Adrenal gland (tissue), 12 donors: ENCODE measurements around the gene COPE. TPM values are rescaled to one million over a fixed set of nuclear protein-coding genes. Genes with fewer than 3 reads are reported as not detected.

ENCODE experiments used
- DNase-seq, 7 donors: peaks; one replicate each; pipeline ENCODE4 v3.0.0-alpha.2; 2019 to 2020
- H3K27ac ChIP-seq, 5 donors: fragments of 200-600 bp; sonication (generic) in 4 of 5; 1 replicate in 3 of 5; 2 replicates in 2 of 5; pipeline versions ENCODE4 v1.5.1 to v1.8.0; 2016 to 2020; ENCODE audit warnings: mild to moderate bottlenecking in 1 of 5
- H3K27me3 ChIP-seq: fragments of 200-600 bp; 2 replicates; pipeline ENCODE4 v1.8.0; 2021
- H3K36me3 ChIP-seq, 2 donors: fragments of 200-600 bp; replicated peaks in 1 of 2; 1 replicate in 1 of 2; 2 replicates in 1 of 2; pipeline versions ENCODE4 v1.5.1 to v1.8.0; 2018 to 2022
- H3K4me1 ChIP-seq, 2 donors: fragments of 200-600 bp; replicated peaks in 1 of 2; 1 replicate in 1 of 2; 2 replicates in 1 of 2; pipeline versions ENCODE4 v1.5.1 to v1.8.0; 2018 to 2021
- H3K4me3 ChIP-seq, 4 donors: fragments of 200-600 bp; sonication (generic) in 3 of 4; one replicate each; pipeline ENCODE4 v1.5.1; 2016 to 2018
- H3K9me3 ChIP-seq, 3 donors: fragments of 200-600 bp; sonication (generic) in 1 of 3; replicated peaks in 1 of 3; 1 replicate in 2 of 3; 2 replicates in 1 of 3; pipeline versions ENCODE4 v1.5.1 to v1.8.0; 2016 to 2021
- POLR2A ChIP-seq, 2 donors: fragments of 450-650 bp; IDR thresholded peaks; one replicate each; pipeline ENCODE4 v1.6.1; 2017; ENCODE audit warnings: antibody characterized with exemption in 2 of 2, mild to moderate bottlenecking in 2 of 2, moderate library complexity in 1 of 2
- WGBS, 4 donors: extraction: QIAGEN DNeasy Blood & Tissue Kit in 2 of 4; methylation state at CpG; one replicate each; pipeline versions ENCODE4 v1.1.5 to v1.1.7; 2013 to 2017; 5-methylcytosine and 5-hydroxymethylcytosine counted together
- intact Hi-C, 2 donors: fragments of 100-400 bp; cut with DNase I; formaldehyde crosslinking; loops; one replicate each; pipeline versions ENCODE4 v1.14.1 to v1.15.0; 2022 to 2023
- polyA plus RNA-seq, 3 donors: library from polyadenylated mRNA; stranded (reverse); fragments of 200-250 nt in 2 of 3; fragments of 350-450 nt in 1 of 3; fragmentation: Illumina TruSeq in 1 of 3; extraction: RNeasy Lipid Tissue Mini Kit (QIAGEN cat#74804) in 1 of 3; gene quantifications; one replicate each; pipeline ENCODE4 v1.2.3, GENCODE V29; 2013 to 2014
- total RNA-seq, 9 donors: library from RNA; depleted of rRNA in 4 of 9; stranded (reverse); fragments of >200 nt in 4 of 9; fragments of 120-200 nt in 1 of 9; fragmentation: NEBNext Ultra II Directional in 1 of 9; extraction: Animal tissue kit (Norgen Biotek cat#: 25700) in 1 of 9; gene quantifications; one replicate each; pipeline versions ENCODE4 v1.1.0 to v1.2.4, GENCODE V29; 2013 to 2023
- TF ChIP-seq, protein P1 (sequence below), 6 experiments: fragments of 450-650 bp in 4 of 6; fragments of 200-600 bp in 2 of 6; sonication (generic) in 1 of 6; IDR thresholded peaks; 1 replicate in 5 of 6; 2 replicates in 1 of 6; pipeline versions ENCODE4 v1.5.1 to v1.8.0; 2016 to 2021; ENCODE audit warnings: antibody characterized with exemption in 6 of 6, mild to moderate bottlenecking in 2 of 6, moderate library complexity in 1 of 6
- donor health status: healthy with polysubstance abuse.
- donor health status: Bipolar disorder and iron deficiency.
- donor health status: DM: yes; HTN: yes; CAD: no.
- donor health status: DM: no; HTN: no; CAD: no.
- donor health status: DM: no; HTN: no; CAD: no.
- donor health status: DM: yes; HTN: yes; CAD: no.

Gene COPE
- total and polyA plus RNA-seq, 12 donors = 45.1 to 400 (median 298) TPM

DNA sequence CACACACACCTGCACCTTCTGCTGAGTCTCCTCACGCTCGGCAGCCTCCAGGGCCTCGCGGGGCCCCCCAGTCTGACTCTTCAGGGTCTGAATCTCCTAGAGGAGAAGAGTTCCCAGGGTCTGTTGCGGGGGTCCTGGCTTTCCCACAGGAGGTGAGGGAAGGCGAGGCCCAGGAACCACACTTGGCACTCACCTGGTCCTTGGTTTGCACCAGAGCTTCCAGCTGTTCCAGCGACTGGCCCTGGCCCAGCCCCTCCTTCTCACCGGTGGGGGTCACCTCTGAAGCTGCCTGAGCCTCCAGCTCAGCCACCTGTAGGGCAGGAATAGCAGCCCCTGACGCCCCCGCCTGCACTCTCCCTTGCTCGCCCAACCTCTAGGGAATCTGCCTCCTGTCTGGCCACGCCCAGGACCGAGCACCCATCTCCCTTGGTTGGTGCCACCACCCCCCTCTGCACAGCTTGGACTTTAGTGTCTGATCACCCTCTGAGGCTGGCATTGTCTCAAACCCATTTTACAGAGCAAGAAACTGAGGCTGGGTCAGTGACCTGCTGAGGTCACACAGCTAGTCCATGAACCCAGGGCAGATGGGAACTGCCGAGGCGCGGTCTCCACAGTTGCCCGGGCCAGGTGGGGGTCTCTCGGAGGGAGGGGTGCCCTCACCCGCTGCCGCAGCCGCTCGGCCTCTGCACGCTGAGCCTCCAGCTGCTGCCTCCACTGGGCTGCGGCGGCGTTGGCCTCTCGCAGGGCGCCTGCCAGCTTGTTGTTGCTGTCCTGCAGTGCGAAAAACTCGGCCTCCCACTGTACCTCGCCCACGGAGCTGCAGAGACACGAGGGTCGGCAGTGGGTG is 12.4 kb upstream of the COPE start:
- no peaks in the 10 kb centered on the region for H3K27me3 ChIP-seq
- TF ChIP-seq, protein P1, sequence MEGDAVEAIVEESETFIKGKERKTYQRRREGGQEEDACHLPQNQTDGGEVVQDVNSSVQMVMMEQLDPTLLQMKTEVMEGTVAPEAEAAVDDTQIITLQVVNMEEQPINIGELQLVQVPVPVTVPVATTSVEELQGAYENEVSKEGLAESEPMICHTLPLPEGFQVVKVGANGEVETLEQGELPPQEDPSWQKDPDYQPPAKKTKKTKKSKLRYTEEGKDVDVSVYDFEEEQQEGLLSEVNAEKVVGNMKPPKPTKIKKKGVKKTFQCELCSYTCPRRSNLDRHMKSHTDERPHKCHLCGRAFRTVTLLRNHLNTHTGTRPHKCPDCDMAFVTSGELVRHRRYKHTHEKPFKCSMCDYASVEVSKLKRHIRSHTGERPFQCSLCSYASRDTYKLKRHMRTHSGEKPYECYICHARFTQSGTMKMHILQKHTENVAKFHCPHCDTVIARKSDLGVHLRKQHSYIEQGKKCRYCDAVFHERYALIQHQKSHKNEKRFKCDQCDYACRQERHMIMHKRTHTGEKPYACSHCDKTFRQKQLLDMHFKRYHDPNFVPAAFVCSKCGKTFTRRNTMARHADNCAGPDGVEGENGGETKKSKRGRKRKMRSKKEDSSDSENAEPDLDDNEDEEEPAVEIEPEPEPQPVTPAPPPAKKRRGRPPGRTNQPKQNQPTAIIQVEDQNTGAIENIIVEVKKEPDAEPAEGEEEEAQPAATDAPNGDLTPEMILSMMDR (IDR thresholded peaks at IDR 0.05) = no peak
- no peak for TF ChIP-seq POLR2A (IDR thresholded peaks at IDR 0.05)
- H3K36me3 ChIP-seq = peaks cover 0 to 41% of the 10 kb centered on the region in 2 donors
- intact Hi-C loops = no loop called here
- DNase-seq = peak in 1 of 7 donors; percentile 39
- no peaks in the 10 kb centered on the region for H3K9me3 ChIP-seq
- H3K4me1 ChIP-seq = peaks cover 0 to 7% of the 10 kb centered on the region in 2 donors
- H3K4me3 ChIP-seq = no peak overlapping the region
- WGBS, 4 donors = 84 to 96% (median 90%) methylated on average over 11 to 34 of the region's 34 CpGs
- peak overlapping the region in 1 of 5 donors; percentile 20 for H3K27ac ChIP-seq

DNA sequence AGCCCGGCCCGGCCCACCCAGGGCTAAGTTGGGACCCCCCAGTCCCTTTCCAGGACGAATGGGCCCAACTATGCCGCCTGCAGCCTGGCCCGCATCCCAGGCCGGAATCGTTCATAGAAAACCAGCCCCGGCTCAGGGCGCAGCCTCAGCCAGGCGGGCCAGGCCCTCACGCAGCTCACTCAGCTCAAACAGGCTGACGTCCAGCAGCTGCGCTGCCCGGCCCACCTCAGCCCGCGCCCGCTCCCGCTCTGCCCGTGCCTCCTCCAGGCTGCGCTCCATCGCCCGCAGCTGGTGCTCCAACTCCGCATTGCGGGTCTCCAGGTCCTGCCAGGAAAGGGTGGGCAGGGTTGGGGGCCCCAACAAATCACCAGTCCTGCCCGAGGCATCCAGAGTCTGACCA is 10.1 kb upstream of the COPE start:
- Histone ChIP-seq H3K27ac (no peak overlapping the region), H3K4me3 (no peak overlapping the region), H3K9me3 (no peaks in the 10 kb centered on the region), H3K36me3 (peaks cover 0 to 63% of the 10 kb centered on the region in 2 donors), H3K27me3 (no peaks in the 10 kb centered on the region), H3K4me1 (peaks cover 0 to 7% of the 10 kb centered on the region in 2 donors)
- intact Hi-C loops = loop anchor here in 1 of 2 donors (10.0 kb wide), 1 partner anchor 465 kb away; no protein-coding TSS in a partner anchor
- DNase-seq = no peak
- WGBS, 4 donors = 91 to 100% (median 92%) methylated on average over 2 to 25 of the region's 25 CpGs
- TF ChIP-seq POLR2A (IDR thresholded peaks at IDR 0.05) = no peak
- TF ChIP-seq, protein P1 (IDR thresholded peaks at IDR 0.05) = no peak

- Histone ChIP-seq H3K4me3 (no peak overlapping the region), H3K9me3 (no peaks in the 10 kb centered on the region), H3K4me1 (peaks cover 0 to 7% of the 10 kb centered on the region in 2 donors), H3K36me3 (peaks cover 0 to 66% of the 10 kb centered on the region in 2 donors), H3K27me3 (no peaks in the 10 kb centered on the region), H3K27ac (no peak overlapping the region)
- TF ChIP-seq, protein P1 (IDR thresholded peaks at IDR 0.05) = no peak
- TF ChIP-seq POLR2A (IDR thresholded peaks at IDR 0.05) = no peak
- WGBS, 4 donors = 79 to 87% (median 85%) methylated on average over 17 to 26 of the region's 26 CpGs
- no peak for DNase-seq
- intact Hi-C loops = loop anchor here in 1 of 2 donors (10.0 kb wide), 1 partner anchor 463 kb away; no protein-coding TSS in a partner anchor
These were observed 9.0 kb upstream of the COPE start for GRCh38 chr19:18928018-18928805.

- Histone ChIP-seq H3K4me1 (peaks cover 7 to 9% of the 10 kb centered on the region in 2 donors), H3K9me3 (no peaks in the 10 kb centered on the region), H3K36me3 (peaks cover 0 to 83% of the 10 kb centered on the region in 2 donors), H3K27ac (no peak overlapping the region), H3K27me3 (no peaks in the 10 kb centered on the region), H3K4me3 (no peak overlapping the region)
- TF ChIP-seq POLR2A (IDR thresholded peaks at IDR 0.05) = no peak
- TF ChIP-seq, protein P1 (IDR thresholded peaks at IDR 0.05) = no peak
- DNase-seq = no peak
- intact Hi-C loops = loop anchor here in 1 of 2 donors (10.0 kb wide), 1 partner anchor 460 kb away; no protein-coding TSS in a partner anchor
- 88 to 90% (median 89%) methylated on average over 13 to 15 of the region's 15 CpGs for whole genome bisulfite sequencing, 4 donors
These were observed 5.6 kb upstream of the COPE start for GRCh38 chr19:18924684-18925213.
